HG03354 (cell line): ENCODE measurements around the gene SULT1C2.
"Not testable (repeated sequence)": the region's sequence is repeated elsewhere in the genome, so short reads cannot be mapped to it uniquely, and the experiment has no call there.

ENCODE experiments used
- ATAC-seq: cut with Tn5 transposase; IDR thresholded peaks from one replicate; pipeline ENCODE4 v1.9.1; 2021; ENCODE audit warnings: mild to moderate bottlenecking; ENCODE audit not compliant: unreplicated experiment, poor library complexity, severe bottlenecking

SULT1C2 gene

DNA sequence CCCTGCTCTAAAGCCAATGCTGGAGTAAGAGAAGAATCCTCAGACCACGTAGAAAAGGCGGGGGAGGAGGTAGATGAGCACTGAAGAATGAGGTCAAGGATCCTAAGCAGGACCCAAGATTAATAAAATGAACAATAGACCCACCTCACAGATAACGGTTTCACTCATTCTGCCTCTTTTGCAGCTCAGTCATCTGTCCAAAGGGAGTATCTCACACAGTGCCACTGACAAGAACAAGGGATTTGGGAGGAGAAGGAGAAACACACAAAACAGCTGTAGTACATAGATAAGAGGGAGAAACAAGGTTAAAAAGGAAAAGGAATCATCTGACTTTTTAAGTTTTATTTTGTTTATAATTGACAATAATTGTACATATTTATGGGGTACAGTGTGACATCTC, 58.1 kb downstream of the SULT1C2 start:
- no peak for ATAC-seq

DNA sequence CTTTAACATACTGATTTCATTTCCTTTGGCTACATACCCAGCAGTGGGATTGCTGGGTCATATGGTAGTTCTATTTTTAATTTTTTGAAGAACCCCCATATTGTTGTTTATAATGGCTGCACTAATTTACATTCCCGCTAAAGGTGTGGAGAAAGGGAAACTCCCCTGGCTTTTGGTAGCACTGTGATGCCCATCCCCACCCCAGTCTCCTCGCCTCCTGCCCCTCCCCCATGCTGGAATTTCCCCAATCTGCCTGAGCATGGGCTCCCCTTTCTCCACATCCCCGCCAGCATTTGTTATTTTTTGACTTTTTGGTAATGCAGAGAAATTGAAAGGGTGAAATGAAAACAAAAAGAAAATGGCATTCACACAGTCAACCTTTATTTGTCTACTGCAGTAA, 59.1 kb downstream of the SULT1C2 start:
- ATAC-seq, result no peak

DNA sequence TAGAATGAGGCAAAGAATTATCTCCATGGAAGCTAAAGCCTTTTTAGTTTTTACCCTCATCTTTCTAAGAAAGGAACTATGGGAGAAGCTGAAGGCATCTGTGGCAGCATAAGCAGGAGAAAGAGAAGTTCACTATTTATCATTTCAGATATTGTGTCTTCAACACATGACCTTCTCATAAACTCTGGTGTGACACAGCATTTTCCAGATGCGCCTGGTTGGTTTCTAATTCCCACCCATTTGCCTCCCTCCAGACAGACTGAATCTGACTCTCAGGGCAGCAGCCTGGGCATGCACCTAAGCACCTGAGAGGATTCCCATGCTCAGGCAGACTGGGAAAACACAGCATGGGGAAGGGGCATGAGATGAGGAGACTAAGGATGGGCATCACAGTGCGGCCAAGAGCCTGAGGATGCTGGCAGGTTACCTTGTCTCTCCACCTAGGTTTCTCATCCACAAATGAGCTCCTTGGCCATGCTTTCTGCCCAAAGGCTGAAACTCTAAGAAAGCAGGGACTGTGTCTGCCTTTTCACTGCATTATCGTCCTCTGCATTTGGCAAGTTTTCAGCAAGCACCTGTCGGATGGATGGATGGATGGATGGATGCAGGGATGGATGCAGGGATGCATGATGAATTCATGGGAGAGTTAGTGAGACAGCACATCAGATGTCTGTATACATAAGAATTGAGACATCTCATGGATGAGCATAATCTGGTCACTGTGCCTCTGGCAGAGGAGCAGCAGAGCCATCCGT, 60.3 kb downstream of the SULT1C2 start:
- no peak for ATAC-seq

DNA sequence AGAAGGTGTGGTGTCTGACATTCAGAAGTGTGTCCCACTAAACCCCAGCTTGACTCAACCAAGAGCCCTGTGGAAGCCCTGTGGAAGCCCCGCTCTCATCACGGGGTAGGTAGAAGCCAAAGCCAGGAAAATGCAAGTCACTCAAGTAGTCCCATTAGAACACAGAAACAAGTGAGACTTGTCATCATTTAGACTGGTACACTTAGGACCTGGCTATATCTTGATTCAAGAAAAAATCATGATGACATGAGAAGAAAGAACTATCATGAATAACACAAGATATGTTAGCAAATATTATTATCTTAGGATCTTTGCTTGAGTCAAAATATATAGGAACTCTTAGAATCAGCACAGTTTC, 60.9 kb downstream of the SULT1C2 start:
- no peak for ATAC-seq

DNA sequence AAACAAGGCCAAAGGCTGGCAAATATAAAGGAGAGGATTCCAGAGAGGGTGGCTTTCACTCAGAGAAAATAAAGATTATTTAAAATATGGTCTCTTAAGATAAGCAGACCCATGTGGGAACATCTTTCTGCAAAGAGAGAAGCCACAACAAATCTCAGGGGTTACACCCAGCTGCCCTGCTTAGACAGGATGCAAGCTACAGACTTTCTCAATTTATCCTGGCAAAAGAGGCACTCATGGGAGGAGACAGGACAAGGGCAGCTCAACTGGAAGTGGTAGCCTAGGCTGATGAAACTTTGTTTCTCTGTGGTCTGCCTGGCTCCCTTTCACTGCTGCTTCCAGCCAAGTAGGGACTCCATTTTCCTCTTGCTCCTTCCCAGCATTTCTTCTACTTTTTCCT, 63.2 kb downstream of the SULT1C2 start:
- ATAC-seq, result no peak

DNA sequence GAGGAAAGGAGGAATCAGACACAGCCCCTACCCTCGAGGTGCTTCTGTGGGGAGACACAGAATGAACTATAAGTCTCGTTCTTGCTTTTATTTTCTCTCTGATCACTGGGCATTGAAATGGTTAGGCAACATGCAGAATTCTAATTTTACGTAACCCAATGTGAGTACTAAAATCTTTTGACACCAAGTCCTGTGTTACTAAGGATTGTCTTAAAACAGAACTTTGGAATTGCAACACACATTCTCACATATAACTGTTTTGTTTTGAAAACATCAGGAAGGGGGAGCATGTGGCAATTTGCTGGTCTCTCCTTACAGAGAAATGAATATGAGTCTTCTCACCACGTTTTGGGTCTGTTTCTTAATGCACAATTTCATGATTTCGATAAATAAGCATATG, 65.4 kb downstream of the SULT1C2 start:
- no peak for ATAC-seq

DNA sequence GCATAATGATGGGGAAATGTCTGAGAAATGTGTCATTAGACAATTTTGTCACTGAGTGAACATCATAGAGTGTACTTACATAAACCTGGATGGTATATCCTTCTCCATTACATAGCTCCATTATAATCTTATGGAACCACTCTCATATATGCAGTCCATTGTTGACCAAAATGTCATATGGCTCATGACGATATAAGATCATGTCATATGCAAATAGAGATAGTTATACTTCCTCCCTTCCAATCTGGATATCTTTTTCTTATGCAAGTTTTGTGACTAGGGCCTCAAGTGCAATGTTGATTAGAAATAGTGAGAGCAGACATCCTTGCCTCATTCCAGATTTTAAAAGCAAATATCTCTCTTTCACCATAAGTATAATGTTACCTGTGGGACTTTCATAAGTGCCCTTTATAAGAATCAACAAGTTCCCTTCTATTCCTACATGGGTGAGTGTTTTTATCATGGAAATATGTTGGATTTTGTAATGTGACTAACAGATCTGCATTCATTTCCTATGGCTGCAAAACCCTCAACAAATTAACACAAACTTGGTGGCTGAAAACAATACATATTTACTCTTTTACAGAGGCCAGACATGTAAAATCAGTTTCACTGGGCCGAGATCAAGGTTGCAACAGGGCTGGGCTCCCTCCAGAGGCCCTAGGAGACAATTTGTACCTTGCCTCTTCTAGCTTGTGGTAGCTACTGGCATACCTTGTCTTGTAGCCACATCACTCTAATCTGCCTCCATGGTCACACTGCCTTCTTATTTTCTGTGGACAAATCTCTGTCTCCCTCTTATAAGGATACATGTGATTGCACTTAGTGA, 67.4 kb downstream of the SULT1C2 start:
- ATAC-seq, result no peak

DNA sequence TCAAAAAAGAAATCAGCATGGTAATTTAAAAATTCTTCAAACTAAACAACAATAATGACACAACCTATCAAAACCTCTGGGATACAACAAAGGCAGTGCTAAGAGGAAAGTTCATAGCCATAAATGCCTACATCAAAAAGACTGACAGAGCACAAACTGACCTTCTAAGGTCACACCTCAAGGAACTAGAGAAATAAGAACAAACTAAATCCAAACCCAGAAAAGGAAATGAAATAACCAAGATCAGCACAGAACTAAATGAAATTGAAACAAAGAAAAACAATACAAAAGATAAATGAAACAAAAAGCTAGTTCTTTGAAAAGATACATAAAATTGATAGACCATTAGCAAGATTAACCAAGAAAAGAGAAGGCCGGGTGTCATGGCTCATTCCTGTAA, 70.6 kb downstream of the SULT1C2 start:
- not testable (repeated sequence) for ATAC-seq
